H1 (cell line): ENCODE results near the gene DICER1. TPM values are rescaled to one million over a fixed set of nuclear protein-coding genes. Genes with fewer than 3 reads are reported as not detected.

Experiments
- JUN ChIP-seq: IDR thresholded peaks from 2 replicates; pipeline ENCODE4 v1.6.1; 2011; ENCODE audit warnings: low read depth, mild to moderate bottlenecking, improper control_type of control experiment, low read length
- KDM5A ChIP-seq: fragments of 200-600 bp; IDR thresholded peaks from 2 replicates; pipeline ENCODE4 v1.7.1; 2012; ENCODE audit warnings: mild to moderate bottlenecking, low read length, inconsistent platforms, mixed read lengths
- NRF1 ChIP-seq: IDR thresholded peaks from 2 replicates; pipeline ENCODE4 v1.6.1; 2011; ENCODE audit warnings: mild to moderate bottlenecking, low read depth, low read length, improper control_type of control experiment
- POLR2A ChIP-seq, 2 experiments: IDR thresholded peaks; 1 replicate in 1 of 2; 2 replicates in 1 of 2; pipeline ENCODE4 v1.6.1; 2011; ENCODE audit warnings: low read depth in 2 of 2, low read length in 2 of 2, mild to moderate bottlenecking in 2 of 2; ENCODE audit errors: control extremely low read depth in 1 of 2
- SP2 ChIP-seq: IDR thresholded peaks from 2 replicates; pipeline ENCODE4 v1.6.1; 2012; ENCODE audit warnings: mild to moderate bottlenecking, low read length, inconsistent platforms
- SRF ChIP-seq: IDR thresholded peaks from 2 replicates; pipeline ENCODE4 v1.6.1; 2011; ENCODE audit warnings: mild to moderate bottlenecking, low read depth, low read length, moderate library complexity
- polyA plus RNA-seq, 7 experiments: library from polyadenylated mRNA; depleted of rRNA in 3 of 7; stranded (reverse) in 5 of 7; unstranded in 2 of 7; fragments of >200 nt in 5 of 7; fragments of 200-250 nt in 2 of 7; gene quantifications; 1 replicate in 5 of 7; 2 replicates in 1 of 7; 4 replicates in 1 of 7; pipeline versions ENCODE4 v1.2.1 to v1.2.3, GENCODE V29; 2011 to 2013; ENCODE audit warnings: missing spikeins in 2 of 7, mixed read lengths in 2 of 7
- total RNA-seq: library from RNA; stranded (reverse); fragmentation: NEBNext Ultra II Directional; extraction: Animal tissue kit (Norgen Biotek cat#: 25700); gene quantifications from 2 replicates; pipeline ENCODE4 v1.2.1, GENCODE V29; 2021
- TF ChIP-seq, protein P1 (sequence below): IDR thresholded peaks from 2 replicates; pipeline ENCODE4 v1.6.1; 2012; ENCODE audit warnings: inconsistent platforms

The DICER1 gene
- total and polyA plus RNA-seq, 2 of the 8 experiments (the other 6 are each of a cell fraction or from before 2014, with no cell fraction given): 11.9 to 61.8 TPM

DNA sequence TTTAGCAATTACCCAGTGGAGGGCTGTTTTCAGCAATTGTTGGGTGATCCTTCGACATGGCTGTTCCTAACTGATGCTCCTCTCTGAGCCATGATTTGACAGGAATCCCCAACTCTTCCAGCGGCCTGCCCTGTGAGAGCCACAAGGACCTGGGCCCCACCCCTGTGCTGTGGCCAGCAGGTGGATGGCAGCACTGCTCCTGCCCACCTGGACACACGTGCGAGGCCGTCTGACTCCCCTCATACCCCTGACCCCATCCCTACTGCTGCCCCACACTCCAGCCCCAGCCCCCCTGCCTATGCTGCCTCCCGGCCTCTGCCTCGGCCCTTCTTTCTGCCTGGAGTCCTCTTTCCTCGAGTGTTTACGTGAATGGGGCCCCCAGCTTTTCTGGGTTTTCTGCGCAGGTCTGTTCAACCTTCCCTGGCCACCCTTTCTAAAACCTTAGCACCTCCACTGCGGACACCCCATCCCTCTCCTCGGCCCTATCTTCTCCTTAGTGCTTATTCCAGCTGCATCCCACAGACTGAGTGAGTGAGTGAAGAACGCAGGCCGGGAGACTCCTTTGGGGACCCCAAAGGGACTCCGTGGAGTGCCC is 111.4 kb downstream of the DICER1 start (continued):
- TF ChIP-seq POLR2A (IDR thresholded peaks at IDR 0.05; ENCODE audit: control extremely low read depth in 1 of 2, low read depth in 2 of 2, low read length in 2 of 2) (no peak), JUN (no peak), KDM5A (no peak), SP2 (no peak), NRF1 (no peak), SRF (no peak)
- TF ChIP-seq, protein P1, sequence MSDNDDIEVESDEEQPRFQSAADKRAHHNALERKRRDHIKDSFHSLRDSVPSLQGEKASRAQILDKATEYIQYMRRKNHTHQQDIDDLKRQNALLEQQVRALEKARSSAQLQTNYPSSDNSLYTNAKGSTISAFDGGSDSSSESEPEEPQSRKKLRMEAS: no peak
- TF ChIP-seq, all 59 proteins: peak for 0
